BE2C (cell line): Measurements from ENCODE around the gene SLC26A5.

ENCODE experiments used
- DNase-seq: peaks from one replicate; pipeline ENCODE4 v3.0.0-alpha.2; 2020
- H3K27me3 ChIP-seq: fragments of 250-450 bp; sonication (Bioruptor Pico); 2 replicates; pipeline ENCODE4 v1.5.1; 2020; ENCODE audit warnings: mild to moderate bottlenecking
- H3K36me3 ChIP-seq: fragments of 250-450 bp; sonication (Bioruptor Pico); 2 replicates; pipeline ENCODE4 v1.5.1; 2020; ENCODE audit warnings: mild to moderate bottlenecking
- H3K4me1 ChIP-seq: fragments of 250-450 bp; sonication (Bioruptor Pico); 2 replicates; pipeline ENCODE4 v1.5.1; 2020
- H3K4me3 ChIP-seq: 2 replicates; pipeline ENCODE4 v1.5.1; 2011; ENCODE audit warnings: low read depth, low read length
- H3K9me3 ChIP-seq: fragments of 250-450 bp; sonication (Bioruptor Pico); 2 replicates; pipeline ENCODE4 v1.5.1; 2020
- CTCF ChIP-seq: IDR thresholded peaks from 2 replicates; pipeline ENCODE4 v1.5.1; 2012; ENCODE audit warnings: mild to moderate bottlenecking, low read depth, low read length

The SLC26A5 gene

GRCh38 chr7:103373866-103374643 lies 72.0 kb downstream of the SLC26A5 start:
- H3K4me1 ChIP-seq, result no peaks in the 10 kb centered on the region
- peaks cover 7% of the 10 kb centered on the region for H3K36me3 ChIP-seq
- H3K4me3 ChIP-seq, result no peak overlapping the region
- no peaks in the 10 kb centered on the region for H3K9me3 ChIP-seq
- no peak for TF ChIP-seq CTCF
- no peak for DNase-seq
- H3K27me3 ChIP-seq, result no peaks in the 10 kb centered on the region; the same call in none of the 2 replicates

- H3K36me3 ChIP-seq, result peaks cover 49% of the 10 kb centered on the region
Measured at GRCh38 chr7:103369432-103369831, 76.6 kb downstream of the SLC26A5 start.

GRCh38 chr7:103349805-103350204 lies 96.2 kb downstream of the SLC26A5 start:
- Histone ChIP-seq H3K9me3 (no peaks in the 10 kb centered on the region), H3K4me3 (no peak overlapping the region), H3K4me1 (no peaks in the 10 kb centered on the region), H3K27me3 (no peaks in the 10 kb centered on the region), H3K36me3 (peaks cover 21% of the 10 kb centered on the region)
- TF ChIP-seq CTCF, result no peak
- no peak for DNase-seq

More at GRCh38 chr7:103369432-103369831, 76.6 kb downstream of the SLC26A5 start:
- no peaks in the 10 kb centered on the region for H3K27me3 ChIP-seq
- no peaks in the 10 kb centered on the region for H3K4me1 ChIP-seq
- H3K4me3 ChIP-seq, result no peak overlapping the region
- H3K9me3 ChIP-seq, result no peaks in the 10 kb centered on the region
- DNase-seq, result no peak
- no peak for TF ChIP-seq CTCF

GRCh38 chr7:103348959-103349358 lies 97.0 kb downstream of the SLC26A5 start:
- no peaks in the 10 kb centered on the region for H3K4me1 ChIP-seq
- DNase-seq, result no peak
- no peaks in the 10 kb centered on the region for H3K27me3 ChIP-seq
- H3K9me3 ChIP-seq, result no peaks in the 10 kb centered on the region
- H3K36me3 ChIP-seq, result peaks cover 19% of the 10 kb centered on the region
- no peak for TF ChIP-seq CTCF
- H3K4me3 ChIP-seq, result peak overlapping the region; percentile 97

- no peaks in the 10 kb centered on the region for H3K27me3 ChIP-seq
- no peaks in the 10 kb centered on the region for H3K4me1 ChIP-seq
- DNase-seq, result no peak
- H3K36me3 ChIP-seq, result peaks cover 18% of the 10 kb centered on the region
- no peak for TF ChIP-seq CTCF
- no peaks in the 10 kb centered on the region for H3K9me3 ChIP-seq
- H3K4me3 ChIP-seq, result peak overlapping the region; percentile 97
Measured at GRCh38 chr7:103348452-103348851, 97.6 kb downstream of the SLC26A5 start.

- peak; percentile 78 for DNase-seq
- Histone ChIP-seq H3K27me3 (no peaks in the 10 kb centered on the region), H3K4me1 (no peaks in the 10 kb centered on the region), H3K9me3 (no peaks in the 10 kb centered on the region), H3K36me3 (peaks cover 10% of the 10 kb centered on the region), H3K4me3 (peak within 1 kb of the TSS; percentile 97)
- TF ChIP-seq CTCF, result no peak
Measured at GRCh38 chr7:103347507-103348267, 98.3 kb downstream of the SLC26A5 start, which contains the start of gene PSMC2. TSS of gene PSMC2 (plus strand) at chr7:103347643. CDS start at chr7:103347712, 69 bp downstream.
